ENCODE results near the gene FOXR2. TPM values are rescaled to one million over a fixed set of nuclear protein-coding genes. Genes with fewer than 3 reads are reported as not detected.

FOXR2 gene
- total and polyA plus RNA-seq, 7 donors = not detected

DNA sequence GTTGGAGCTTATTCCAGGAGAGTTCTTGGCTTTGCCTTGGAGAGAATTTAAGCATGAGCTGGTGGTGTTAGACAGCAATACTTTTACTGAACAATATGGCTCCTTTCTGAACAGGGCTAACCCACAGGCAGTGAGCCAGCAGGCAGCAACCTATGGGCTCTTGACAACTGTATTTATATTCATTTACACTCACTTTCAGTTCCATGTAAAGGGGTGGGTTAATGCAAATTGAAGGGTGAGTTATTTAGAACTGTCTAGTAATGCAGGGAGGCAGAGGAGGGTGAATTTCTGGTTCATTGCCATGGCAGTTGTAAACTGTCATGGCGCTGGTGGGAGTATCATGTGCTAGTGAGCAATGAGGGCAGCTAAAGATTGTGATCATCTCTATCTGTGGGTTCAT is 15.7 kb downstream of the FOXR2 start:
- Histone ChIP-seq H3K27ac (no peak overlapping the region), H3K36me3 (ENCODE audit: insufficient read depth in 1 of 2, low read depth in 1 of 2) (no peaks in the 10 kb centered on the region), H3K4me3 (no peak overlapping the region), H3K27me3 (ENCODE audit: insufficient read depth in 3 of 3, low read length in 2 of 3) (peaks cover 0 to 10% (median 0%) of the 10 kb centered on the region in 3 donors), H3K4me1 (no peaks in the 10 kb centered on the region), H3K9me3 (no peaks in the 10 kb centered on the region)
- TF ChIP-seq, protein P1, sequence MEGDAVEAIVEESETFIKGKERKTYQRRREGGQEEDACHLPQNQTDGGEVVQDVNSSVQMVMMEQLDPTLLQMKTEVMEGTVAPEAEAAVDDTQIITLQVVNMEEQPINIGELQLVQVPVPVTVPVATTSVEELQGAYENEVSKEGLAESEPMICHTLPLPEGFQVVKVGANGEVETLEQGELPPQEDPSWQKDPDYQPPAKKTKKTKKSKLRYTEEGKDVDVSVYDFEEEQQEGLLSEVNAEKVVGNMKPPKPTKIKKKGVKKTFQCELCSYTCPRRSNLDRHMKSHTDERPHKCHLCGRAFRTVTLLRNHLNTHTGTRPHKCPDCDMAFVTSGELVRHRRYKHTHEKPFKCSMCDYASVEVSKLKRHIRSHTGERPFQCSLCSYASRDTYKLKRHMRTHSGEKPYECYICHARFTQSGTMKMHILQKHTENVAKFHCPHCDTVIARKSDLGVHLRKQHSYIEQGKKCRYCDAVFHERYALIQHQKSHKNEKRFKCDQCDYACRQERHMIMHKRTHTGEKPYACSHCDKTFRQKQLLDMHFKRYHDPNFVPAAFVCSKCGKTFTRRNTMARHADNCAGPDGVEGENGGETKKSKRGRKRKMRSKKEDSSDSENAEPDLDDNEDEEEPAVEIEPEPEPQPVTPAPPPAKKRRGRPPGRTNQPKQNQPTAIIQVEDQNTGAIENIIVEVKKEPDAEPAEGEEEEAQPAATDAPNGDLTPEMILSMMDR (IDR thresholded peaks at IDR 0.05) = no peak
- intact Hi-C loops (cut with DNase I) = no loop called here
- WGBS, 3 donors = 43 to 67% (median 56%) methylated on average over 1 of the region's 1 CpG
- no peak for DNase-seq
- no peak for ATAC-seq

DNA sequence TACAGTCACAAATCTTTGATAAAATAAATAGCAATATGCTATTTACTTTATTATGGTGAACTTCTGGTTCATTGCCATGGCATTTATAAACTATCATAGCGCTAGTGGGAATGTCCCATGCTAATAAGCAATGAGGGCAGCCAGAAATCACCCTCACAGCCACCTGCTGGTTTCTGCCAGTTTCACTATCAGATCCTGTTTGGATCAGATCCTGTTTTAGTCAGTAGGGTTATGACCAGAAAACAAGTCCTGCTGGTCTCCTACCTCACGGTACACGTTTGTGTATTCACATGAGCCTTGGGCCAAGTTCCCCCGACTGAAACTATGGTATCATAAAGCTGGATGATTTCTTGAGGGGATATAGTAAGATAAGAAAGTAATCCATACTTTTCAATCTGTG is 17.7 kb downstream of the FOXR2 start:
- Histone ChIP-seq H3K4me3 (no peak overlapping the region), H3K4me1 (no peaks in the 10 kb centered on the region), H3K27me3 (ENCODE audit: insufficient read depth in 3 of 3, low read length in 2 of 3) (peaks cover 0 to 10% (median 0%) of the 10 kb centered on the region in 3 donors), H3K36me3 (ENCODE audit: insufficient read depth in 1 of 2, low read depth in 1 of 2) (no peaks in the 10 kb centered on the region), H3K9me3 (no peaks in the 10 kb centered on the region), H3K27ac (no peak overlapping the region)
- intact Hi-C loops (cut with DNase I) = no loop called here
- ATAC-seq (no peak), DNase-seq (no peak)
- TF ChIP-seq, protein P1 (IDR thresholded peaks at IDR 0.05) = no peak
- WGBS, 3 donors = 39 to 44% (median 40%) methylated on average over 4 of the region's 4 CpGs

DNA sequence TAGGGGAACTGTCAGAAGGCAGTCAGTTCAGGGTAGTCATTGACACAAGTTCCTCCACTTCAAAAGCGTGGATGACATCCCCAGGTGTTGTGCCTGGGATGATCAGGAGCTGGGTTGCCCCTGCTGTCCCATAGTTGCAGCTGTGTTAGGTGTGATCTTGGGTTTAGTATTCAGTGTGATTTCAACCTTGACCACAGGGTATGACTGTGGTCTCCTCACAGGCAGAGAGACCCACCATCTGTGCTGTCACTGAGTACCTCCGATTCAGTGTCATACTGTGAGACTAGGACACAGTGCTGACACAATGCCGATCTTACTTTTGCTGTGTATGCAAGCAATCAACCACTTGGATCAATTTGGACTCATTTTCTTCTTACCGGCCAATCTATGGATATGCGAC is 25.2 kb downstream of the FOXR2 start:
- Histone ChIP-seq H3K4me3 (no peak overlapping the region), H3K36me3 (ENCODE audit: insufficient read depth in 1 of 2, low read depth in 1 of 2) (no peaks in the 10 kb centered on the region), H3K9me3 (no peaks in the 10 kb centered on the region), H3K27me3 (ENCODE audit: insufficient read depth in 3 of 3, low read length in 2 of 3) (peaks cover 0 to 3% (median 0%) of the 10 kb centered on the region in 3 donors), H3K4me1 (no peaks in the 10 kb centered on the region), H3K27ac (no peak overlapping the region)
- 83 to 90% (median 88%) methylated on average over 5 of the region's 5 CpGs for WGBS, 3 donors
- no peak for DNase-seq
- TF ChIP-seq, protein P1 (IDR thresholded peaks at IDR 0.05) = no peak
- no peak for ATAC-seq
- intact Hi-C loops (cut with DNase I) = no loop called here

DNA sequence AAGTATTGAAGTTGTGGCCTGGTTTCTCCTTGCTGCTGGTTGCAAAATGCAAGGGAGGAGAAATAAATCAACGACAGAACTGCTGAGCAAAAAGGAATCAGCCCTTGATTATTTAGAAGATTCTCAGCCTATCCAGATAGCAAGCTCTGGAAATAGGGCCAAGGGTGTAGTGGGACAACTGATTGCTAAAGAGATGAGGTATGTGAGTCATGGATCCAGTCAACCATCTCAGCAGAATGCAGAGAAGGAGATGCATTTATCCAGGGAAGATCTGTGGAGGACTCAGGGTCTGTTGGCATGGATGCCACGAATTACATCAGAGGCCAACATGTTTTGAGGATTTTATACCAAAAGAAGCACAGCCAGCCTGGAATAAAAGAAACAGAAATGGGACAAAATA is 36.7 kb downstream of the FOXR2 start:
- Histone ChIP-seq H3K36me3 (ENCODE audit: insufficient read depth in 1 of 2, low read depth in 1 of 2) (no peaks in the 10 kb centered on the region), H3K27ac (no peak overlapping the region), H3K4me1 (no peaks in the 10 kb centered on the region), H3K27me3 (ENCODE audit: insufficient read depth in 3 of 3, low read length in 2 of 3) (peaks cover 0 to 7% (median 0%) of the 10 kb centered on the region in 3 donors), H3K9me3 (no peaks in the 10 kb centered on the region), H3K4me3 (no peak overlapping the region)
- TF ChIP-seq, protein P1 (IDR thresholded peaks at IDR 0.05) = no peak
- intact Hi-C loops (cut with DNase I) = no loop called here
- no peak for DNase-seq
- 18 to 38% (median 36%) methylated on average over 2 of the region's 2 CpGs for WGBS, 3 donors
- no peak for ATAC-seq

DNA sequence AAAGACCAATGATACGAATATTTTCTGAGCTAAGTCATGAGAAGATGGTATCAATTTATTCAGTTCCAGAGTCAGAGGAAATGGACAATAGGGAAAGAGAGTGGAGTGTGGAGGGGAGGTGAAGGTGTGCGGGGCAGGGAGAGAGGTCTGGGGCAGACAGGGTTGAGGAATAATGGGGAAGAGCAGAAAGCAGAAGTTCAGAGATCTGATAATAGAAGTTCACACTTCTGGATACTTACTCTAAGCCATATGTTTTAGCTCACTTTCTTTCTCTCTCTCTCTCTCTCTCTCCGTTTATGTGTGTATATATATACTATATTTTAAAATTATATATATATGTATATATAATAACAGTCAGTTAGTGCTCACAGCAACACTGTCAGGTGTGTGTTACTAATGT is 40.4 kb downstream of the FOXR2 start:
- intact Hi-C loops (cut with DNase I) = no loop called here
- no peak for ATAC-seq
- WGBS, 3 donors = 67 to 83% (median 75%) methylated on average over 3 of the region's 3 CpGs

More for the DNA sequence above, 40.4 kb downstream of the FOXR2 start:
- no peaks in the 10 kb centered on the region for H3K4me1 ChIP-seq
- peaks cover 13% of the 10 kb centered on the region for H3K9me3 ChIP-seq
- H3K27ac ChIP-seq = no peak overlapping the region
- H3K36me3 ChIP-seq (ENCODE audit: insufficient read depth in 1 of 2, low read depth in 1 of 2) = no peaks in the 10 kb centered on the region
- H3K4me3 ChIP-seq = no peak overlapping the region
- H3K27me3 ChIP-seq (ENCODE audit: insufficient read depth in 3 of 3, low read length in 2 of 3) = peaks cover 0 to 4% (median 0%) of the 10 kb centered on the region in 3 donors
- DNase-seq = no peak
- TF ChIP-seq, protein P1 (IDR thresholded peaks at IDR 0.05) = no peak
